BJ (cell line): ENCODE data around the gene DSN1. TPM values are rescaled to one million over a fixed set of nuclear protein-coding genes. Genes with fewer than 3 reads are reported as not detected.

Experiments used
- CTCF ChIA-PET: fragments of 350-600 bp; formaldehyde crosslinking; extraction: SDS; loops from one replicate; lab custom pipeline; 2021; ENCODE audit warnings: antibody characterized with exemption, inconsistent platforms; lab: Yijun Ruan, JAX
- POLR2A ChIA-PET: fragments of 300-600 bp; sonication (Branson Sonifier 250); formaldehyde crosslinking; extraction: SDS; loops from one replicate; lab custom pipeline; 2021; ENCODE audit warnings: antibody characterized with exemption; lab: Charles Lee
- DNase-seq: peaks from one replicate; pipeline ENCODE4 v3.0.0-alpha.2; 2011; ENCODE audit warnings: low read depth
- H3K27me3 ChIP-seq: 2 replicates; pipeline ENCODE4 v1.6.0; 2011; ENCODE audit warnings: low read length; ENCODE audit not compliant: control insufficient read depth, insufficient read depth
- H3K36me3 ChIP-seq: 2 replicates; pipeline ENCODE4 v1.5.1; 2011; ENCODE audit warnings: low read length; ENCODE audit not compliant: control insufficient read depth, insufficient read depth
- H3K4me3 ChIP-seq: 2 replicates; pipeline ENCODE4 v1.5.1; 2011; ENCODE audit warnings: low read depth, mild to moderate bottlenecking, control low read depth, low read length
- CTCF ChIP-seq: IDR thresholded peaks from 2 replicates; pipeline ENCODE4 v1.5.1; 2011; ENCODE audit warnings: low read depth, mild to moderate bottlenecking, control low read depth, inconsistent platforms, low read length, moderate library complexity; ENCODE audit not compliant: insufficient read depth
- polyA plus RNA-seq: library from polyadenylated mRNA; depleted of rRNA; stranded (reverse); fragments of >200 nt; gene quantifications from 2 replicates; pipeline ENCODE4 v1.2.3, GENCODE V29; 2011

The DSN1 gene
- polyA plus RNA-seq, 1 experiment = 7.3 TPM

DNA sequence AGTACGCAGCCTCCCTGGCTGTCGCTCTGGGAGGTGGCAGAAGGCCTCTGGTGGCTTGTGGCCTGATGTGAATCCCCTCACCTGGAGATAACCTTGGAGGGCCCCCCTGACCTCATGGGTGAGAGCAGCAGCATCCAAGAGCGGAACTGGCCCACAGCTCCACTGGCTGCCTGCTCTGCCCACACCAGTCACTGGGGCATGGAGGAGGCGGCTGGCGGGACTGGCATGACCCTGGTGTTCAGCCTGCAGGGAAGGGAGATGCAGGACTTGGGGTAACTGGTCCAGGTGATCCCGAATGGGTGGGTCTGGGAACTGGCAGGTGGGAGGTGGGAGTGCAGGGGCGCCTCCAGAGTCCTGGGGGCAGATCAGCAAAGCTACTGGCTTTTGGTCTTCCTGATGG is 10.6 kb upstream of the DSN1 start:
- H3K36me3 ChIP-seq = peaks cover 21% of the 10 kb centered on the region
- ChIA-PET CTCF (interaction anchor here (2.4 to 3.8 kb wide), 2 partner anchors 10 to 24 kb away, joined by 9 to 16 read pairs; partner anchors contain the start of gene DSN1), POLR2A (no interaction called here)
- no peak for DNase-seq
- no peak for TF ChIP-seq CTCF
- no peak overlapping the region for H3K4me3 ChIP-seq
- H3K27me3 ChIP-seq = no peaks in the 10 kb centered on the region

DNA sequence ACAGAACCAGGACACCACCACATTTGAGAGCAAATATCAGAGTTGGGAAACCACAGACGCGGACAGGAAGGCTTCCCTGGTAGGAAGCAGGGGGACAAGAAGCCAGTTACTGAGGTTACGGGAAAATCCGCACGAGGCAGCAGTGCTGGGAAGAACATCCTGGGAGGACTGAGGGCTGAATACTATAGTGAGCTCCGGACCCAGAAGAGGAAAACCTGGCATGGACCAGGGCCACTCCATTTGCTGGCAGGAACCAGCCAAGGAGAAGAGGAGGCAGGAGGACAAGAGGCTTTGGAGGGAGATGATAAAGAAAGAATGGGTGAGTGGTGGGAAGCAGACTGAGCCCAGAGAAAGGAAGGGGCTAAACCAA is 6.1 kb upstream of the DSN1 start:
- ChIA-PET POLR2A (no interaction called here), CTCF (no interaction called here)
- Histone ChIP-seq H3K4me3 (no peak overlapping the region), H3K36me3 (peaks cover 16% of the 10 kb centered on the region), H3K27me3 (no peaks in the 10 kb centered on the region)
- no peak for TF ChIP-seq CTCF
- no peak for DNase-seq

DNA sequence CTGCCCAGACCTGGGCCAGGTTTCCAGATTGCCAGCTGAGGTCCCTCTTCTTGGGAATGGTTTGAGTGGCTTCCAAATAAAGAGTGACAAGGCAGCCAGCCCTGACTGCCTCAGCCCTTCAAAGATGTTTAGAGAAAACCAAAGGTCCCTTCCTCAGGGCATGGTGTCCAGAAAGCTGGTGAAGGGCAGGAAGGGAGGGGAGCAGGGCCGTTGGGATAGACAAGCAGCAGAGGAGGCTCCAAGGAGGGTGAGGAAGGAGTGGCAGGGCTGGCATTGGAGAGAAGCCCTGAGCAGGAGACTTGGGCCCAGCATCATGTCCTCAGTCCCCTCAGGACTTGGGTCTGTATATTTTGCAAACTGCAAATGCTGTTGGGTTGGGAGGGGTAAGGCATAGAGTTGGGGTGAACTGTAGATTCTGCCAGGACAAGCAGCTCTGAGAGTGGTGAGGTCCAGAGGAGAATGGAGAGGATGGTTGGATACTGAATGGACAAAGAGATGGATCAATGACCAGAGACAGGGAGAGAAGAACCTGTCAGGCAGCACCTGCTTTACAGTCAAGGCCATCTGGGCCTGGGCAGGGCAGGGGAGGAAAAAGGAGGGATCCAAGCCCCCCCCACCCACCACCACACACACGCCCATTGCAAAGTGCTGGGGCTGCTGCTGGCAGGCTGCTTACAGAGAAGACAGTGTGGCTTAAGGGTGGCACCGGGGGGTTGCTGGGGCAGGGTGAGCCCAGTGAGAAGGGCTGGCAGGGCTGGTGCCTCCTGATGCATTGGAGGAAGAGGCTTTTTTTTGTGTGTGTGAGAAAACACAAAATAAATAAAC is 5.5 kb upstream of the DSN1 start:
- Histone ChIP-seq H3K27me3 (no peaks in the 10 kb centered on the region), H3K4me3 (no peak overlapping the region), H3K36me3 (peaks cover 11% of the 10 kb centered on the region)
- POLR2A ChIA-PET = no interaction called here
- no peak for TF ChIP-seq CTCF
- CTCF ChIA-PET = interaction anchor here (0.7 kb wide), 1 partner anchor 166 kb away, joined by 3 read pairs; no protein-coding TSS in a partner anchor
- no peak for DNase-seq

- DNase-seq = no peak
- no peaks in the 10 kb centered on the region for H3K27me3 ChIP-seq
- ChIA-PET CTCF (interaction anchor here (0.5 to 1.6 kb wide), 4 partner anchors 15 to 143 kb away, joined by 3 to 4 read pairs (median 3); no protein-coding TSS in a partner anchor), POLR2A (no interaction called here)
- no peak for TF ChIP-seq CTCF
- no peak overlapping the region for H3K4me3 ChIP-seq
- peaks cover 6% of the 10 kb centered on the region for H3K36me3 ChIP-seq
Measured at GRCh38 chr20:36777576-36777975, 4.0 kb upstream of the DSN1 start.

DNA sequence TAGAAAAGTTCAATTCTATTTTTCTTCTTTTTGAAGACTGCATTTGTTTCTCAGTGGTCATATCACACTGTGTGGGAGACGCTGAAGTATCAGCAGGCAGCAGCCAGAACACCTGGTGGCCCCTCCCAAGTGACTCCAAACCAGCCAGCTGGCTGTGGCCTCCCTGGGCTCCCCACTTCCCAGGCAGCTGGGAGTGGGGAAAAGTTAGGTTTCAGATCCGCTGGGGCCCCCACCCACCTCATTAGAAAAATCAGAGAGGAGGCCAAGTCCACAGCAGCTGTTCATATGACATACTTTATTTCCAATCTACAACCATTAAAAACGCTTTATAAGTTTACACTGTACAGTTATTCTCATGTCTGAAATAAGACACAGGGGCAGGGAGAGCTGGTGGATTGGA is 3.6 kb upstream of the DSN1 start:
- POLR2A ChIA-PET = no interaction called here
- CTCF ChIA-PET = interaction anchor here (1.1 to 1.6 kb wide), 4 partner anchors 15 to 31 kb away, joined by 3 to 4 read pairs (median 3); no protein-coding TSS in a partner anchor
- Histone ChIP-seq H3K36me3 (peaks cover 4% of the 10 kb centered on the region), H3K27me3 (no peaks in the 10 kb centered on the region), H3K4me3 (no peak overlapping the region)
- TF ChIP-seq CTCF = no peak
- no peak for DNase-seq
